ENCODE data around the gene SEZ6L.

GRCh38 chr22:26276529-26277160 lies 107.4 kb downstream of the SEZ6L start:
- TF ChIP-seq CTCF (IDR thresholded peaks at IDR 0.05; ENCODE audit: low read depth, low read length, poor library complexity, severe bottlenecking) (no peak), EZH2phosphoT487 (IDR thresholded peaks at IDR 0.05; ENCODE audit: borderline replicate concordance, low read length) (no peak)
